DMS153 (cell line): Measurements from ENCODE around the gene USP5.

Source experiments
- DNase-seq: peaks from one replicate; lab custom pipeline; 2025; lab: John Stamatoyannopoulos, UW

USP5 gene

GRCh38 chr12:6851921-6852650 is at the start of gene USP5:
TSS of gene USP5 (plus strand) at chr12:6852150. CDS start at chr12:6852180, 30 bp downstream.
- peak; percentile 99 for DNase-seq

GRCh38 chr12:6807170-6807569 is 44.8 kb upstream of the USP5 start:
- no peak for DNase-seq

GRCh38 chr12:6809056-6809455 is 42.9 kb upstream of the USP5 start:
- DNase-seq, result no peak

- DNase-seq, result no peak
Measured at GRCh38 chr12:6810758-6811157, 41.2 kb upstream of the USP5 start.

GRCh38 chr12:6813363-6813762 is 38.6 kb upstream of the USP5 start:
- no peak for DNase-seq

- DNase-seq, result no peak
Measured at GRCh38 chr12:6816598-6816997, 35.4 kb upstream of the USP5 start.

- no peak for DNase-seq
Measured at GRCh38 chr12:6817098-6817497, 34.9 kb upstream of the USP5 start.

GRCh38 chr12:6817662-6818157 is 34.2 kb upstream of the USP5 start:
- no peak for DNase-seq

- DNase-seq, result no peak
Measured at GRCh38 chr12:6818222-6818621, 33.7 kb upstream of the USP5 start.

GRCh38 chr12:6818645-6819044 is 33.3 kb upstream of the USP5 start:
- no peak for DNase-seq

- no peak for DNase-seq
Measured at GRCh38 chr12:6819106-6820030, 32.6 kb upstream of the USP5 start.

GRCh38 chr12:6820166-6820565 is 31.8 kb upstream of the USP5 start:
- DNase-seq, result no peak

- peak; percentile 36 for DNase-seq
Measured at GRCh38 chr12:6821591-6822425, 30.1 kb upstream of the USP5 start, which contains the start of gene GPR162. TSS of gene GPR162 (plus strand) at chr12:6821821. CDS start at chr12:6823899, 2,078 bp downstream.

GRCh38 chr12:6822426-6823135 is 29.4 kb upstream of the USP5 start:
- no peak for DNase-seq

GRCh38 chr12:6823182-6824084 is 28.5 kb upstream of the USP5 start:
- DNase-seq, result no peak

- DNase-seq, result no peak
Measured at GRCh38 chr12:6824085-6824775, 27.7 kb upstream of the USP5 start.

GRCh38 chr12:6824901-6825381 is 27.0 kb upstream of the USP5 start:
- no peak for DNase-seq

- DNase-seq, result peak; percentile 63
Measured at GRCh38 chr12:6825398-6826124, 26.4 kb upstream of the USP5 start.
